HEK293 (cell line): ENCODE results near the gene CYP4F8.

Source experiments
- CTCF ChIP-seq: fragments of 450-650 bp; formaldehyde crosslinking; IDR thresholded peaks from 2 replicates; pipeline ENCODE4 v1.5.1; 2016; ENCODE audit warnings: missing biosample characterization, missing genetic modification characterization
- YY1 ChIP-seq: fragments of 450-650 bp; formaldehyde crosslinking; IDR thresholded peaks from 2 replicates; pipeline ENCODE4 v1.5.1; 2018; ENCODE audit warnings: missing biosample characterization, missing genetic modification characterization
- ZBTB17 ChIP-seq: fragments of 450-650 bp; formaldehyde crosslinking; IDR thresholded peaks from 2 replicates; pipeline ENCODE4 v1.5.1; 2016; ENCODE audit warnings: missing biosample characterization, missing genetic modification characterization
- ZNF157 ChIP-seq: fragments of 450-650 bp; formaldehyde crosslinking; IDR thresholded peaks from 2 replicates; pipeline ENCODE4 v1.5.1; 2016; ENCODE audit warnings: missing biosample characterization, missing genetic modification characterization
- ZNF202 ChIP-seq: fragments of 450-650 bp; formaldehyde crosslinking; IDR thresholded peaks from 2 replicates; pipeline ENCODE4 v1.5.1; 2016; ENCODE audit warnings: missing biosample characterization, missing genetic modification characterization, borderline replicate concordance
- ZNF292 ChIP-seq: fragments of 450-650 bp; formaldehyde crosslinking; IDR thresholded peaks from 2 replicates; pipeline ENCODE4 v1.5.1; 2016; ENCODE audit warnings: low read depth, missing biosample characterization, missing genetic modification characterization, borderline replicate concordance
- ZNF324 ChIP-seq: fragments of 450-650 bp; formaldehyde crosslinking; IDR thresholded peaks from 2 replicates; pipeline ENCODE4 v1.5.1; 2016; ENCODE audit warnings: missing biosample characterization, missing genetic modification characterization
- TF ChIP-seq, protein P1 (sequence below): fragments of 450-650 bp; formaldehyde crosslinking; IDR thresholded peaks from 2 replicates; pipeline ENCODE4 v1.5.1; 2016; ENCODE audit warnings: missing biosample characterization, missing genetic modification characterization

- TF ChIP-seq ZBTB17, result no peak
- no peak for TF ChIP-seq CTCF
- TF ChIP-seq ZNF157 (tag by site-specific recombination), result no peak
- TF ChIP-seq ZNF202 (tag by site-specific recombination), result no peak
- no peak for TF ChIP-seq ZNF324 (tag by site-specific recombination)
- no peak for TF ChIP-seq YY1 (tag by site-specific recombination)
- TF ChIP-seq ZNF292, result no peak
- TF ChIP-seq, protein P1, sequence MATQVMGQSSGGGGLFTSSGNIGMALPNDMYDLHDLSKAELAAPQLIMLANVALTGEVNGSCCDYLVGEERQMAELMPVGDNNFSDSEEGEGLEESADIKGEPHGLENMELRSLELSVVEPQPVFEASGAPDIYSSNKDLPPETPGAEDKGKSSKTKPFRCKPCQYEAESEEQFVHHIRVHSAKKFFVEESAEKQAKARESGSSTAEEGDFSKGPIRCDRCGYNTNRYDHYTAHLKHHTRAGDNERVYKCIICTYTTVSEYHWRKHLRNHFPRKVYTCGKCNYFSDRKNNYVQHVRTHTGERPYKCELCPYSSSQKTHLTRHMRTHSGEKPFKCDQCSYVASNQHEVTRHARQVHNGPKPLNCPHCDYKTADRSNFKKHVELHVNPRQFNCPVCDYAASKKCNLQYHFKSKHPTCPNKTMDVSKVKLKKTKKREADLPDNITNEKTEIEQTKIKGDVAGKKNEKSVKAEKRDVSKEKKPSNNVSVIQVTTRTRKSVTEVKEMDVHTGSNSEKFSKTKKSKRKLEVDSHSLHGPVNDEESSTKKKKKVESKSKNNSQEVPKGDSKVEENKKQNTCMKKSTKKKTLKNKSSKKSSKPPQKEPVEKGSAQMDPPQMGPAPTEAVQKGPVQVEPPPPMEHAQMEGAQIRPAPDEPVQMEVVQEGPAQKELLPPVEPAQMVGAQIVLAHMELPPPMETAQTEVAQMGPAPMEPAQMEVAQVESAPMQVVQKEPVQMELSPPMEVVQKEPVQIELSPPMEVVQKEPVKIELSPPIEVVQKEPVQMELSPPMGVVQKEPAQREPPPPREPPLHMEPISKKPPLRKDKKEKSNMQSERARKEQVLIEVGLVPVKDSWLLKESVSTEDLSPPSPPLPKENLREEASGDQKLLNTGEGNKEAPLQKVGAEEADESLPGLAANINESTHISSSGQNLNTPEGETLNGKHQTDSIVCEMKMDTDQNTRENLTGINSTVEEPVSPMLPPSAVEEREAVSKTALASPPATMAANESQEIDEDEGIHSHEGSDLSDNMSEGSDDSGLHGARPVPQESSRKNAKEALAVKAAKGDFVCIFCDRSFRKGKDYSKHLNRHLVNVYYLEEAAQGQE, result no peak
Measured at GRCh38 chr19:15614507-15615379, at the start of gene CYP4F8.
